Measurements from ENCODE around the gene TUT7. TPM values are rescaled to one million over a fixed set of nuclear protein-coding genes. Genes with fewer than 3 reads are reported as not detected.
"Not testable (repeated sequence)": the region's sequence is repeated elsewhere in the genome, so short reads cannot be mapped to it uniquely, and the experiment has no call there.

TUT7 gene
- 75.4 TPM for total RNA-seq
- 10 to 100 TPM; 17.3 to 26.8 (median 21.4) TPM for polyA plus RNA-seq

- Mint-ChIP-seq H3K4me3 (peak within 1 kb of the TSS; percentile 97 to 99 (median 98)), H3K9me3 (no peaks in the 10 kb centered on the region), H3K27ac (peak within 1 kb of the TSS; percentile 91 to 97 (median 97)), H3K27me3 (peaks cover 15% of the 10 kb centered on the region), H3K36me3 (peaks cover 6% of the 10 kb centered on the region), H3K4me1 (peaks cover 20 to 56% (median 39%) of the 10 kb centered on the region in 4 donors)
- H3K27ac ChIP-seq (ENCODE audit: insufficient read depth, low read length, poor library complexity, severe bottlenecking): peak within 1 kb of the TSS; percentile 82
- ATAC-seq (ENCODE audit: low read depth in 2 of 2): peak; percentile 97
- H3K36me3 ChIP-seq (ENCODE audit: control insufficient read depth, insufficient read depth, low read length): no peaks in the 10 kb centered on the region
- peaks cover 48% of the 10 kb centered on the region for H3K4me1 ChIP-seq (ENCODE audit: control insufficient read depth, insufficient read depth, low read length, poor library complexity, severe bottlenecking)
- H3K27me3 ChIP-seq (ENCODE audit: control insufficient read depth, insufficient read depth, low read length): no peaks in the 10 kb centered on the region
- DNase-seq: peak; percentile 91 to 96 (median 93)
- no peaks in the 10 kb centered on the region for H3K9me3 ChIP-seq (ENCODE audit: control insufficient read depth in 2 of 2, low read length in 2 of 2)
- H3K4me3 ChIP-seq (ENCODE audit: low read depth, low read length): peak within 1 kb of the TSS; percentile 99
These were observed at the start of gene TUT7 for GRCh38 chr9:86354011-86354817. TSS of gene TUT7 (minus strand) at chr9:86354410. CDS start at chr9:86353199, 1,211 bp downstream.

- H3K27me3 Mint-ChIP-seq: peaks cover 40% of the 10 kb centered on the region
- H3K27ac ChIP-seq (ENCODE audit: insufficient read depth, low read length, poor library complexity, severe bottlenecking): no peak overlapping the region
- H3K4me1 ChIP-seq (ENCODE audit: control insufficient read depth, insufficient read depth, low read length, poor library complexity, severe bottlenecking): no peaks in the 10 kb centered on the region
- no peaks in the 10 kb centered on the region for H3K36me3 Mint-ChIP-seq
- no peak overlapping the region for H3K4me3 Mint-ChIP-seq
- H3K4me3 ChIP-seq (ENCODE audit: low read depth, low read length): no peak overlapping the region
- H3K4me1 Mint-ChIP-seq: peaks cover 0 to 3% (median 0%) of the 10 kb centered on the region in 4 donors
- H3K9me3 ChIP-seq (ENCODE audit: control insufficient read depth in 2 of 2, low read length in 2 of 2): no peaks in the 10 kb centered on the region
- ATAC-seq (ENCODE audit: low read depth in 2 of 2) (no peak), DNase-seq (no peak)
- no peak overlapping the region for H3K27ac Mint-ChIP-seq
- H3K27me3 ChIP-seq (ENCODE audit: control insufficient read depth, insufficient read depth, low read length): peaks cover 13% of the 10 kb centered on the region
- H3K36me3 ChIP-seq (ENCODE audit: control insufficient read depth, insufficient read depth, low read length): no peaks in the 10 kb centered on the region
- peaks cover 0 to 2% (median 0%) of the 10 kb centered on the region in 7 donors for H3K9me3 Mint-ChIP-seq
These were observed 48.4 kb upstream of the TUT7 start for GRCh38 chr9:86402591-86402990.

GRCh38 chr9:86396412-86396811 lies 42.2 kb upstream of the TUT7 start:
- Mint-ChIP-seq H3K9me3 (peaks cover 0 to 14% (median 3%) of the 10 kb centered on the region in 7 donors), H3K4me1 (no peaks in the 10 kb centered on the region), H3K4me3 (no peak overlapping the region), H3K27me3 (peaks cover 25% of the 10 kb centered on the region), H3K27ac (no peak overlapping the region), H3K36me3 (no peaks in the 10 kb centered on the region)
- Histone ChIP-seq H3K4me3 (ENCODE audit: low read depth, low read length) (no peak overlapping the region), H3K9me3 (ENCODE audit: control insufficient read depth in 2 of 2, low read length in 2 of 2) (no peaks in the 10 kb centered on the region), H3K27me3 (ENCODE audit: control insufficient read depth, insufficient read depth, low read length) (peaks cover 3% of the 10 kb centered on the region), H3K27ac (ENCODE audit: insufficient read depth, low read length, poor library complexity, severe bottlenecking) (no peak overlapping the region), H3K36me3 (ENCODE audit: control insufficient read depth, insufficient read depth, low read length) (no peaks in the 10 kb centered on the region), H3K4me1 (ENCODE audit: control insufficient read depth, insufficient read depth, low read length, poor library complexity, severe bottlenecking) (no peaks in the 10 kb centered on the region)
- no peak for DNase-seq
- ATAC-seq (ENCODE audit: low read depth in 2 of 2): no peak

GRCh38 chr9:86390184-86390583 lies 36.0 kb upstream of the TUT7 start:
- H3K9me3 ChIP-seq (ENCODE audit: control insufficient read depth in 2 of 2, low read length in 2 of 2); H3K36me3 Mint-ChIP-seq; H3K4me1 Mint-ChIP-seq; H3K27me3 Mint-ChIP-seq; H3K4me3 Mint-ChIP-seq; H3K4me3 ChIP-seq (ENCODE audit: low read depth, low read length); H3K27ac ChIP-seq (ENCODE audit: insufficient read depth, low read length, poor library complexity, severe bottlenecking); H3K27me3 ChIP-seq (ENCODE audit: control insufficient read depth, insufficient read depth, low read length); ATAC-seq (ENCODE audit: low read depth in 2 of 2); H3K4me1 ChIP-seq (ENCODE audit: control insufficient read depth, insufficient read depth, low read length, poor library complexity, severe bottlenecking); H3K27ac Mint-ChIP-seq; DNase-seq; H3K36me3 ChIP-seq (ENCODE audit: control insufficient read depth, insufficient read depth, low read length): not testable (repeated sequence)
- peaks cover 0 to 12% (median 5%) of the 10 kb centered on the region in 7 donors for H3K9me3 Mint-ChIP-seq

GRCh38 chr9:86389628-86390027 lies 35.4 kb upstream of the TUT7 start:
- no peak for ATAC-seq (ENCODE audit: low read depth in 2 of 2)
- H3K36me3 Mint-ChIP-seq: no peaks in the 10 kb centered on the region
- Histone ChIP-seq H3K9me3 (ENCODE audit: control insufficient read depth in 2 of 2, low read length in 2 of 2) (no peaks in the 10 kb centered on the region), H3K36me3 (ENCODE audit: control insufficient read depth, insufficient read depth, low read length) (no peaks in the 10 kb centered on the region), H3K27me3 (ENCODE audit: control insufficient read depth, insufficient read depth, low read length) (peaks cover 5% of the 10 kb centered on the region), H3K27ac (ENCODE audit: insufficient read depth, low read length, poor library complexity, severe bottlenecking) (no peak overlapping the region), H3K4me3 (ENCODE audit: low read depth, low read length) (no peak overlapping the region), H3K4me1 (ENCODE audit: control insufficient read depth, insufficient read depth, low read length, poor library complexity, severe bottlenecking) (no peaks in the 10 kb centered on the region)
- no peak for DNase-seq
- peaks cover 0 to 11% (median 7%) of the 10 kb centered on the region in 7 donors for H3K9me3 Mint-ChIP-seq
- no peaks in the 10 kb centered on the region for H3K4me1 Mint-ChIP-seq
- H3K27me3 Mint-ChIP-seq: no peaks in the 10 kb centered on the region
- no peak overlapping the region for H3K27ac Mint-ChIP-seq
- no peak overlapping the region for H3K4me3 Mint-ChIP-seq

GRCh38 chr9:86387376-86387775 lies 33.2 kb upstream of the TUT7 start:
- Histone ChIP-seq H3K27ac (ENCODE audit: insufficient read depth, low read length, poor library complexity, severe bottlenecking) (no peak overlapping the region), H3K4me1 (ENCODE audit: control insufficient read depth, insufficient read depth, low read length, poor library complexity, severe bottlenecking) (no peaks in the 10 kb centered on the region), H3K9me3 (ENCODE audit: control insufficient read depth in 2 of 2, low read length in 2 of 2) (peaks cover 0 to 3% of the 10 kb centered on the region in 2 experiments), H3K27me3 (ENCODE audit: control insufficient read depth, insufficient read depth, low read length) (peaks cover 5% of the 10 kb centered on the region), H3K4me3 (ENCODE audit: low read depth, low read length) (no peak overlapping the region), H3K36me3 (ENCODE audit: control insufficient read depth, insufficient read depth, low read length) (no peaks in the 10 kb centered on the region)
- Mint-ChIP-seq H3K4me1 (no peaks in the 10 kb centered on the region), H3K27ac (no peak overlapping the region), H3K36me3 (no peaks in the 10 kb centered on the region), H3K4me3 (no peak overlapping the region), H3K27me3 (peaks cover 8% of the 10 kb centered on the region), H3K9me3 (peaks cover 0 to 7% (median 3%) of the 10 kb centered on the region in 7 donors)
- DNase-seq: no peak
- ATAC-seq (ENCODE audit: low read depth in 2 of 2): no peak

- not testable (repeated sequence) for H3K4me1 ChIP-seq (ENCODE audit: control insufficient read depth, insufficient read depth, low read length, poor library complexity, severe bottlenecking); H3K9me3 ChIP-seq (ENCODE audit: control insufficient read depth in 2 of 2, low read length in 2 of 2); H3K27ac ChIP-seq (ENCODE audit: insufficient read depth, low read length, poor library complexity, severe bottlenecking); H3K36me3 ChIP-seq (ENCODE audit: control insufficient read depth, insufficient read depth, low read length); H3K36me3 Mint-ChIP-seq; H3K27ac Mint-ChIP-seq; DNase-seq; H3K4me3 ChIP-seq (ENCODE audit: low read depth, low read length); H3K4me1 Mint-ChIP-seq; H3K4me3 Mint-ChIP-seq; ATAC-seq (ENCODE audit: low read depth in 2 of 2); H3K27me3 ChIP-seq (ENCODE audit: control insufficient read depth, insufficient read depth, low read length)
- H3K27me3 Mint-ChIP-seq: peaks cover 16% of the 10 kb centered on the region
- peaks cover 0 to 12% (median 3%) of the 10 kb centered on the region in 7 donors for H3K9me3 Mint-ChIP-seq
These were observed 28.8 kb upstream of the TUT7 start for GRCh38 chr9:86383000-86383399.

GRCh38 chr9:86376016-86376415 lies 21.8 kb upstream of the TUT7 start:
- Mint-ChIP-seq H3K4me3 (no peak overlapping the region), H3K27ac (no peak overlapping the region), H3K4me1 (no peaks in the 10 kb centered on the region), H3K27me3 (peaks cover 43% of the 10 kb centered on the region), H3K9me3 (peaks cover 0 to 14% (median 7%) of the 10 kb centered on the region in 7 donors), H3K36me3 (no peaks in the 10 kb centered on the region)
- H3K27me3 ChIP-seq (ENCODE audit: control insufficient read depth, insufficient read depth, low read length): no peaks in the 10 kb centered on the region
- no peaks in the 10 kb centered on the region for H3K36me3 ChIP-seq (ENCODE audit: control insufficient read depth, insufficient read depth, low read length)
- DNase-seq (no peak), ATAC-seq (ENCODE audit: low read depth in 2 of 2) (no peak)
- no peaks in the 10 kb centered on the region for H3K4me1 ChIP-seq (ENCODE audit: control insufficient read depth, insufficient read depth, low read length, poor library complexity, severe bottlenecking)
- H3K9me3 ChIP-seq (ENCODE audit: control insufficient read depth in 2 of 2, low read length in 2 of 2): peaks cover 2 to 4% of the 10 kb centered on the region in 2 experiments
- H3K4me3 ChIP-seq (ENCODE audit: low read depth, low read length): no peak overlapping the region
- no peak overlapping the region for H3K27ac ChIP-seq (ENCODE audit: insufficient read depth, low read length, poor library complexity, severe bottlenecking)

All from CD4-positive, CD25-positive, alpha-beta regulatory T cell (primary cell).